Measurements from ENCODE around the gene ABCA7.
"Not testable (repeated sequence)": the region's sequence is repeated elsewhere in the genome, so short reads cannot be mapped to it uniquely, and the experiment has no call there.

The ABCA7 gene

DNA sequence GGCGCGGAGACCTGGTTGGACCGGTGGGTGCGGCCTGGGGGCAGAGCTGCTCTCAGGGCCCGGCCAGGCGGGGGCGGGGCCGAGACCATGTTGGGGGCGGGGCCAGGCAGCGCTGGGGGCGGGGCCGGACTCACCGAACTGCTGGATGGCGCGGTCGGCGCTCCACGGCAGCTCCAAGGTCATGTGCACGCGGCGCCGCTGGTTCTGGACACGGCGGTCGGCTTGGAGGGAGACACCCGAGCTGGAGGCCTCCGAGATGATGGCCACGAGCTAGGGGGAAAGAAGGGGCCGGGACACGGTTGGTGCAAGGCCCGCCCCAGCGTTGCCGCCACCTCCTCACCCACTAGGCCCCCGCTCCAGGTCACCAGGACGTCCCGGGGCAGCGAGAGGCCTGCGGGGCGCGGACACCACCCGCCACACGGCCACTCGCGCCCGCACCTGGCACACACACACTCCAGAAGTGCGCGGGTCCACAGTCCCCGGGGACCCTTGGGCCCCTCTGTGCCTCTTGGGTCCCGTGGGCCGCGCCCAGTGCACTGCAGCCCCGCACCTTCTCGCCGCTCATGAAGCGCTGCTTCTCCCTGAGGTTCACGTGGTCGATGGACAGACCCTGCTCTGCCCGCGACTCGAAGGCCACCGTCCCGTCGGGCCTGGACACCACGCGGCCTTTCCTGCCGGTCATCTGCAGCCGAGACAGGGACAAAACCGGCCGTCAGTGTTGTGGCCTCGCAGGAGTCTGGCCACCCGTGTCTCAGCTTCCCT, 72.5 kb downstream of the ABCA7 start:
- Mint-ChIP-seq H3K4me1 (ENCODE audit: low read depth) (peaks cover 33% of the 10 kb centered on the region), H3K9me3 (no peaks in the 10 kb centered on the region), H3K4me3 (no peak overlapping the region), H3K36me3 (ENCODE audit: low read depth) (peaks cover 95% of the 10 kb centered on the region), H3K27me3 (no peaks in the 10 kb centered on the region), H3K27ac (peak overlapping the region; percentile 67)
- intact Hi-C loops (cut with micrococcal nuclease), result loop anchor here (5.0 kb wide), 1 partner anchor 80 kb away; no protein-coding TSS in a partner anchor

DNA sequence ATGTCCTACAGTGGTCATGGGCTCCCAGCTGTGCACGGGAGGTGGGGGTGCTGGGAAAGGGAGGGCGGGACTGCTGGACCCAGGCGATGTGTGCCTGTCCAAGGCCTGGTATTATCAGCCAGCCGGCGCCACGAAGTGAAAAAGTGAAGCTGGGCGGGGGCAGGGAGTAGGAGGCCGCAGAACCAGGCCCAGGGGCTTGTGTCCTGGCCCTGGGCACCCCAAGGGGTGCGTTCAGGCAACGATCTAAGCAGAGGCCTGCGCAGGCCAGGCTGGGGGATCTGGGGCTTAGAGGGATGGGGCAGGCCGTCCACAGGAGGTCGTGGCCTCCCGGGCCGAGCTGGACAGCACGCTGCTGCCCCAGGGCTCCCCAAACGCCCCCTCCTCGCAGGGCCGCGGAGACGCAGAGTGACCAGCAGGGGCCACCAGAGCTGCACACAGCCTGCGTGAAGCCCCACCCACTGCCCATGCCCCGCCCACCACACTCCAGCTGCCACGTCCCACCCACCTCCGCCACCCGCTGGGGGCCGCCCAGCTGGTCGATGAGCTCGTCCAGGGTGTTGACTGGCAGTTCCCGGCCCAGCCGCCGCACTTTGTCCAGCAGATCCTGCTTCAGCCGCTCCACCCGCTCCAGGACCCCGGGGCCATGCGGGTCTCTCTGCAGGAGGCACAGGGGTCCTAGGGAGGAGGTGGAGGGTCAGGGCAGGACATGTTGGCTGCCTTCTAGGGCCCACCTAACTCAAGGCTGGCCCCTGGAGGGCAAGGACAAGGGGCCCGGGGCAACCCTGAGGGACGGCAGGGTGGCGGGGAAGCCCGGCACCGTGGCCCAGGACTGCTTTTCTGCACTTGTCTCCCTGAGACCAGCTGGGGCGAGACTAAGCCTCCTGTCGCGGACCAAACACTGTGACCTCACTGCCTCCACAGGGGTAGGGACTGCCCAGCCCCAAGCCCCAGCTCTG, 73.4 kb downstream of the ABCA7 start:
- intact Hi-C loops (cut with micrococcal nuclease), result loop anchor here (5.0 kb wide), 1 partner anchor 79 kb away; no protein-coding TSS in a partner anchor
- Mint-ChIP-seq H3K36me3 (ENCODE audit: low read depth) (peaks cover 100% of the 10 kb centered on the region), H3K4me3 (no peak overlapping the region), H3K27ac (peak overlapping the region; percentile 67), H3K9me3 (no peaks in the 10 kb centered on the region), H3K27me3 (no peaks in the 10 kb centered on the region), H3K4me1 (ENCODE audit: low read depth) (peaks cover 34% of the 10 kb centered on the region)

DNA sequence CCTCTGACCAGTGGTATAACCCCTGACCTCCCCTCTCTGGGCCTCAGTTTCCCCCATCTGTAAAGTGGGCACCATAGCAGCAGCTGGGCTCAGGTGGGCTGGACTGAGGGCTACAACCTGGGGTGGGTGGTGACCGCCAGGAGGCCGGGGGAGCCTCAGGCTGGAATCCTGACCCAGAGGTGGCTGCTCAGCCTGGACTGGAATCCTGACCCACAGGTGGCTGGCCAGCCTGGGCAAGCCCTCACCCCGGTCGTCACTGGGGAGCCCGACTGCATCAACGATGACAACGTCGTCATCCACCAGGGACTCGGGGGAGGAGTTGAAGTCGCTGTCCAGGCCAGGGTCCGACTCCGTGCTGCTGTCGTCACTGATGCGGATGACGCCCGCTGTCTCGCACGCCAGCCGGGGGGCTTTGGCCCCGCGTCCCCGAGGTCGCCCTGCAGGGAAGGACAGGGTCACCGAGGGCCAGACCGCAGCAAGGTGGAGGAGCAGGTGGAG, 74.1 kb downstream of the ABCA7 start:
- Mint-ChIP-seq H3K27ac (peak overlapping the region; percentile 67), H3K9me3 (no peaks in the 10 kb centered on the region)
- intact Hi-C loops (cut with micrococcal nuclease), result loop anchor here (5.0 kb wide), 1 partner anchor 78 kb away; no protein-coding TSS in a partner anchor

DNA sequence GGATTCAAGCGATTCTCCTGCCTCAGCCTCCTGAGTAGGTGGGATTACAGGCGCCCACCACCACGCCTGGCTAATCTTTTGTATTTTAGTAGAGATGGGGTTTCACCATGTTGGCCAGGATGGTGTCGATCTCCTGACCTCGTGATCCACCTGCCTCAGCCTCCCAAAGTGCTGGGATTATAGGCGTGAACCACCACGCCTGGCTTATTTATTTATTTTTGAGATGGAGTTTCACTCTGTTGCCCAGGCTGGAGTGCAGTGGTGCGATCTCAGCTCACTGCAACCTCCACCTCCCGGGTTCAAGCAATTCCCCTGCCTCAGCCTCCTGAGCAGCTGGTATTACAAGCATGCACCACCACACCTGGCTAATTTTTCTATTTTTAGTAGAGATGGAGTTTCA, 74.8 kb downstream of the ABCA7 start:
- H3K36me3 Mint-ChIP-seq (ENCODE audit: low read depth), result peaks cover 100% of the 10 kb centered on the region
- H3K9me3 Mint-ChIP-seq, H3K27me3 Mint-ChIP-seq, H3K4me3 Mint-ChIP-seq: not testable (repeated sequence)
- H3K27ac Mint-ChIP-seq, result peak overlapping the region; percentile 67
- H3K4me1 Mint-ChIP-seq (ENCODE audit: low read depth), result peaks cover 41% of the 10 kb centered on the region
- intact Hi-C loops (cut with micrococcal nuclease), result loop anchor here (5.0 kb wide), 1 partner anchor 78 kb away; no protein-coding TSS in a partner anchor

More for the DNA sequence above, 74.1 kb downstream of the ABCA7 start:
- peaks cover 41% of the 10 kb centered on the region for H3K4me1 Mint-ChIP-seq (ENCODE audit: low read depth)
- no peaks in the 10 kb centered on the region for H3K27me3 Mint-ChIP-seq
- H3K4me3 Mint-ChIP-seq, result no peak overlapping the region
- peaks cover 100% of the 10 kb centered on the region for H3K36me3 Mint-ChIP-seq (ENCODE audit: low read depth)
